ENCODE data around the gene MTIF3. TPM values are rescaled to one million over a fixed set of nuclear protein-coding genes. Genes with fewer than 3 reads are reported as not detected.

MTIF3 gene
- total RNA-seq, 1 experiment from 2014 or later, result 20.7 TPM

GRCh38 chr13:27409013-27409412 is 41.4 kb downstream of the MTIF3 start:
- intact Hi-C loops (cut with micrococcal nuclease; ENCODE audit: unreplicated experiment) (no loop called here), in situ Hi-C loops (cut with HindIII; ENCODE audit: low pct_unique_long_range_greater_than_20kb, low sequenced_read_pairs) (no loop called here)
- CTCF ChIA-PET, result no interaction called here
- Histone ChIP-seq H3K27ac (ENCODE audit: low read length) (no peak overlapping the region), H3K36me3 (ENCODE audit: control insufficient read depth, insufficient read depth, low read length) (no peaks in the 10 kb centered on the region), H3K4me1 (ENCODE audit: control insufficient read depth, insufficient read depth, low read length) (no peaks in the 10 kb centered on the region), H3K9me3 (ENCODE audit: control insufficient read depth, insufficient read depth, low read depth, low read length) (no peaks in the 10 kb centered on the region), H3K27me3 (ENCODE audit: control insufficient read depth, insufficient read depth, low read length) (0 out of 2 replicates have a peak, but pooled peaks cover 5% of the 10 kb centered on the region), H3K4me3 (ENCODE audit: low read depth in 2 of 2, low read length in 2 of 2) (no peak overlapping the region)
- POLR2A ChIA-PET, result interaction anchor here (0.5 kb wide), 1 partner anchor 314 kb away, joined by 3 read pairs; no protein-coding TSS in a partner anchor
- no TSS peak for BruUV-seq (replicated peaks)
- DNase-seq (ENCODE audit: low read depth, low spot score), result no peak
- ATAC-seq, result no peak
- TF ChIP-seq, protein P1, sequence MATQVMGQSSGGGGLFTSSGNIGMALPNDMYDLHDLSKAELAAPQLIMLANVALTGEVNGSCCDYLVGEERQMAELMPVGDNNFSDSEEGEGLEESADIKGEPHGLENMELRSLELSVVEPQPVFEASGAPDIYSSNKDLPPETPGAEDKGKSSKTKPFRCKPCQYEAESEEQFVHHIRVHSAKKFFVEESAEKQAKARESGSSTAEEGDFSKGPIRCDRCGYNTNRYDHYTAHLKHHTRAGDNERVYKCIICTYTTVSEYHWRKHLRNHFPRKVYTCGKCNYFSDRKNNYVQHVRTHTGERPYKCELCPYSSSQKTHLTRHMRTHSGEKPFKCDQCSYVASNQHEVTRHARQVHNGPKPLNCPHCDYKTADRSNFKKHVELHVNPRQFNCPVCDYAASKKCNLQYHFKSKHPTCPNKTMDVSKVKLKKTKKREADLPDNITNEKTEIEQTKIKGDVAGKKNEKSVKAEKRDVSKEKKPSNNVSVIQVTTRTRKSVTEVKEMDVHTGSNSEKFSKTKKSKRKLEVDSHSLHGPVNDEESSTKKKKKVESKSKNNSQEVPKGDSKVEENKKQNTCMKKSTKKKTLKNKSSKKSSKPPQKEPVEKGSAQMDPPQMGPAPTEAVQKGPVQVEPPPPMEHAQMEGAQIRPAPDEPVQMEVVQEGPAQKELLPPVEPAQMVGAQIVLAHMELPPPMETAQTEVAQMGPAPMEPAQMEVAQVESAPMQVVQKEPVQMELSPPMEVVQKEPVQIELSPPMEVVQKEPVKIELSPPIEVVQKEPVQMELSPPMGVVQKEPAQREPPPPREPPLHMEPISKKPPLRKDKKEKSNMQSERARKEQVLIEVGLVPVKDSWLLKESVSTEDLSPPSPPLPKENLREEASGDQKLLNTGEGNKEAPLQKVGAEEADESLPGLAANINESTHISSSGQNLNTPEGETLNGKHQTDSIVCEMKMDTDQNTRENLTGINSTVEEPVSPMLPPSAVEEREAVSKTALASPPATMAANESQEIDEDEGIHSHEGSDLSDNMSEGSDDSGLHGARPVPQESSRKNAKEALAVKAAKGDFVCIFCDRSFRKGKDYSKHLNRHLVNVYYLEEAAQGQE (IDR thresholded peaks at IDR 0.05; ENCODE audit: insufficient read depth in 1 of 2, low read depth in 2 of 2, low read length in 1 of 2), result no peak
- TF ChIP-seq TCF7L2 (IDR thresholded peaks at IDR 0.05; ENCODE audit: low read depth, low read length), result no peak
- no peak for TF ChIP-seq POLR2AphosphoS5 (IDR thresholded peaks at IDR 0.05; ENCODE audit: low read depth, low read length)
- TF ChIP-seq CTCF (IDR thresholded peaks at IDR 0.05), result no peak
- TF ChIP-seq SIN3A (IDR thresholded peaks at IDR 0.05; ENCODE audit: borderline replicate concordance, insufficient read depth, low read depth, low read length), result no peak

DNA sequence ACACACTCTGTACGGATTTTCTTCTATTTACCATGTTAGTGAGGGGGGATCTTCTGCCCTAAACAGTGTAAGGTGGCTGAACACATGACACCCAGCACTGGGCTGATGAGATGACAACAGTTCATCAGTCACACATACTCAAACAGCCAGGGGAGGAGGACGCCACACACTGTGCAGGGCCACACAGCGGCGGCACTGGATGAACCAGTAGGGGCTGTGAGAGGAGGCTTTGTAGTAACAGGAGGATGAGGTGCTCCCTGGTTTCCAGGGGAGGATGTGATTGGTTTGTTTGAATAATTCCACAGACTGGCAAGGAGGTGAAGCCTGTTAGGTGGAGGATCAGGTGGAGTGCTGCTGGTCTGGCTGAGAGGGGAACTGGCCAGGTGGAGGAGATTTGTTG is 42.3 kb downstream of the MTIF3 start:
- Histone ChIP-seq H3K27me3 (ENCODE audit: control insufficient read depth, insufficient read depth, low read length) (0 out of 2 replicates have a peak, but pooled peaks cover 3% of the 10 kb centered on the region), H3K27ac (ENCODE audit: low read length) (no peak overlapping the region), H3K4me3 (ENCODE audit: low read depth in 2 of 2, low read length in 2 of 2) (no peak overlapping the region), H3K36me3 (ENCODE audit: control insufficient read depth, insufficient read depth, low read length) (no peaks in the 10 kb centered on the region), H3K4me1 (ENCODE audit: control insufficient read depth, insufficient read depth, low read length) (peaks cover 5% of the 10 kb centered on the region; the same call in 1 of the 2 replicates), H3K9me3 (ENCODE audit: control insufficient read depth, insufficient read depth, low read depth, low read length) (no peaks in the 10 kb centered on the region)
- DNase-seq (ENCODE audit: low read depth, low spot score), result no peak
- in situ Hi-C loops (cut with HindIII; ENCODE audit: low pct_unique_long_range_greater_than_20kb, low sequenced_read_pairs) (no loop called here), intact Hi-C loops (cut with micrococcal nuclease; ENCODE audit: unreplicated experiment) (no loop called here)
- no peak for TF ChIP-seq TCF7L2 (IDR thresholded peaks at IDR 0.05; ENCODE audit: low read depth, low read length)
- BruUV-seq (replicated peaks), result no TSS peak
- ATAC-seq, result no peak
- CTCF ChIA-PET, result no interaction called here
- POLR2A ChIA-PET, result no interaction called here

DNA sequence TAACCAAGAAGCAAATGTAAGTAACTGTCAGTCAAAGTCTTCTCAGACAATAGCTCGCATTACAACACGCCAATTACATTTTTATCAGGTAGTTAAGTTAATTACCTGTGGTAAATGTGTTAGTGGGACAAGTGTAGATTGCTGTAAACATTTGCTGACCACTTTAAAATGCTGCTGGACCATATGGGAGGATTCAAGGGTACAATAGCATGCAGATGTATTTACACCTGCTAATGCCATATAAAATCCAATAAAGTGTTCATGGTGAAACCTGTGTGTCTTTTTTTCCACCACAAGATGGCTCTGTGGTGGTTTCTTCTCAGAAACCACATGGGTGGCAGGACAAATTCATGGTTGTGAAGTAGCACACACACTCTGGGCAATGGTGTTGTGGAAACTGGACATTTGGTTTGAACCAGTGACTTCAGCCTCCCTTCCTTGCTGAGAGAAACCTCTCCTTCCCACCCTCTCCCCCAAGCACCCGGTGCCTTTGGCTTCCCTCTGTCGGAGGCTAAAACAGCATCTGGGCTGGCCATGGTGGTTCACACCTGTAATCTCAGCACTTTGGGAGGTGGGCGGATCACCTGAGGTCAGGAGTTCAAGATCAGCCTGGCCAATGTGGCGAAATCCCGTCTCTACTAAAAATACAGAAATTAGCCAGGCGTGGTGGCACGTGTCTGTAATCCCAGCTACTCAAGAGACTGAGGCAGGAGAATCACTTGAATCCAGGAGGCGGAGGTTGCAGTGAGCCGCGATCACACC is 44.0 kb downstream of the MTIF3 start:
- intact Hi-C loops (cut with micrococcal nuclease; ENCODE audit: unreplicated experiment) (no loop called here), in situ Hi-C loops (cut with HindIII; ENCODE audit: low pct_unique_long_range_greater_than_20kb, low sequenced_read_pairs) (no loop called here)
- TF ChIP-seq CTCF (IDR thresholded peaks at IDR 0.05) (peak; percentile 71), SIN3A (IDR thresholded peaks at IDR 0.05; ENCODE audit: borderline replicate concordance, insufficient read depth, low read depth, low read length) (no peak)
- ATAC-seq, result peak; percentile 75
- DNase-seq (ENCODE audit: low read depth, low spot score), result no peak
- peaks cover 5% of the 10 kb centered on the region; the same call in 1 of the 2 replicates for H3K4me1 ChIP-seq (ENCODE audit: control insufficient read depth, insufficient read depth, low read length)
- H3K9me3 ChIP-seq (ENCODE audit: control insufficient read depth, insufficient read depth, low read depth, low read length), result no peaks in the 10 kb centered on the region
- H3K27ac ChIP-seq (ENCODE audit: low read length), result no peak overlapping the region
- H3K36me3 ChIP-seq (ENCODE audit: control insufficient read depth, insufficient read depth, low read length), result no peaks in the 10 kb centered on the region
- 0 out of 4 replicates have a peak overlapping the region, but pooled peaks of 1 of the 2 experiments have one; percentile 6 for H3K4me3 ChIP-seq (ENCODE audit: low read depth in 2 of 2, low read length in 2 of 2)
- H3K27me3 ChIP-seq (ENCODE audit: control insufficient read depth, insufficient read depth, low read length), result no peaks in the 10 kb centered on the region
- POLR2A ChIA-PET, result no interaction called here
- BruUV-seq (replicated peaks), result no TSS peak
- CTCF ChIA-PET, result no interaction called here

Measured in Panc1 (cell line).